Measurements from ENCODE around the gene LY6G6F.

Gene LY6G6F

GRCh38 chr6:31712296-31712695, 5.6 kb downstream of the LY6G6F start:
- peak; percentile 35 for TF ChIP-seq CTCF (IDR thresholded peaks at IDR 0.05; ENCODE audit: low read length)
- TF ChIP-seq EZH2phosphoT487 (IDR thresholded peaks at IDR 0.05; ENCODE audit: low read length): no peak
- no peak for TF ChIP-seq EZH2 (optimal IDR thresholded peaks at IDR 0.05; ENCODE audit: low read depth, low read length)
- H4K20me1 ChIP-seq (ENCODE audit: insufficient read depth, low read length): no peaks in the 10 kb centered on the region
- H3K9me3 ChIP-seq (replicated peaks; ENCODE audit: insufficient read depth, low read length): no peaks in the 10 kb centered on the region
- no peak overlapping the region for H3K4me3 ChIP-seq (ENCODE audit: low read length)
- H3K27ac ChIP-seq (ENCODE audit: low read length): no peak overlapping the region
- 0 out of 2 replicates have a peak, but pooled peaks cover 5% of the 10 kb centered on the region for H3K4me1 ChIP-seq (ENCODE audit: low read length)
- no peaks in the 10 kb centered on the region for H3K9me2 ChIP-seq (replicated peaks; ENCODE audit: insufficient read depth, low read length)
- no peak for DNase-seq
- no peaks in the 10 kb centered on the region for H3K27me3 ChIP-seq (replicated peaks; ENCODE audit: insufficient read depth, low read length)
- H2AFZ ChIP-seq (ENCODE audit: low read length): no peak overlapping the region
- no peaks in the 10 kb centered on the region for H3K36me3 ChIP-seq (replicated peaks; ENCODE audit: insufficient read depth, low read length)
- no peak overlapping the region for H3K9ac ChIP-seq (ENCODE audit: low read length)
- H3K4me2 ChIP-seq (ENCODE audit: low read depth, low read length): no peak overlapping the region
- H3F3A ChIP-seq (ENCODE audit: insufficient read depth, low read length): no peaks in the 10 kb centered on the region
- H3K79me2 ChIP-seq (ENCODE audit: low read length): no peaks in the 10 kb centered on the region

DNA sequence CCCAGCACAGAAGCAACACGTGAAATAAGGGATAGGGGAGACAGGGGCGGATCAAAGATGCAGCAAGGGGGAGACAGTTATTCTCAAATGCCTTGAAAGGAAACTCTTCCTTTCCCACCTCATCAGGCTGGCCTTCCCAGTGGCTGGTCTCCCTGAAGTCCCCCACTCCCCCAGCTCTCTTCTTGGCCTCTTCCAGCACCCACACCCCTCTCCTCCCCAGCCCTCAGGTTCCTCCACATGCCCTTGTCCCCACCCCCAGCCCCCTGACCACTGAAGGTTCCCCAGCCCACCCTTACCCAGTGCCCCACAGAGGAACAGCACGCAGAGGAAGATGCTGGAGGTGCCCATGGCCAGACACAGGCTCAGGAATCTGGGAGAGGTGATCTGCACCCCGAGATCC, 6.8 kb downstream of the LY6G6F start:
- H3K9me2 ChIP-seq (replicated peaks; ENCODE audit: insufficient read depth, low read length): no peaks in the 10 kb centered on the region
- no peak overlapping the region for H3K4me2 ChIP-seq (ENCODE audit: low read depth, low read length)
- no peak overlapping the region for H3K4me3 ChIP-seq (ENCODE audit: low read length)
- no peaks in the 10 kb centered on the region for H3K9me3 ChIP-seq (replicated peaks; ENCODE audit: insufficient read depth, low read length)
- no peak for DNase-seq
- no peak overlapping the region for H3K9ac ChIP-seq (ENCODE audit: low read length)
- no peaks in the 10 kb centered on the region for H3K79me2 ChIP-seq (ENCODE audit: low read length)
- H4K20me1 ChIP-seq (ENCODE audit: insufficient read depth, low read length): no peaks in the 10 kb centered on the region
- no peak overlapping the region for H3K27ac ChIP-seq (ENCODE audit: low read length)
- no peaks in the 10 kb centered on the region for H3K27me3 ChIP-seq (replicated peaks; ENCODE audit: insufficient read depth, low read length)
- H3K36me3 ChIP-seq (replicated peaks; ENCODE audit: insufficient read depth, low read length): no peaks in the 10 kb centered on the region
- TF ChIP-seq CTCF (IDR thresholded peaks at IDR 0.05; ENCODE audit: low read length) (no peak), EZH2 (optimal IDR thresholded peaks at IDR 0.05; ENCODE audit: low read depth, low read length) (no peak), EZH2phosphoT487 (IDR thresholded peaks at IDR 0.05; ENCODE audit: low read length) (no peak)
- H2AFZ ChIP-seq (ENCODE audit: low read length): no peak overlapping the region
- H3K4me1 ChIP-seq (ENCODE audit: low read length): 0 out of 2 replicates have a peak, but pooled peaks cover 5% of the 10 kb centered on the region
- H3F3A ChIP-seq (ENCODE audit: insufficient read depth, low read length): no peaks in the 10 kb centered on the region

- no peaks in the 10 kb centered on the region for H3K27me3 ChIP-seq (replicated peaks; ENCODE audit: insufficient read depth, low read length)
- no peak overlapping the region for H3K4me3 ChIP-seq (ENCODE audit: low read length)
- no peaks in the 10 kb centered on the region for H3F3A ChIP-seq (ENCODE audit: insufficient read depth, low read length)
- no peak overlapping the region for H3K4me2 ChIP-seq (ENCODE audit: low read depth, low read length)
- H2AFZ ChIP-seq (ENCODE audit: low read length): no peak overlapping the region
- TF ChIP-seq EZH2 (optimal IDR thresholded peaks at IDR 0.05; ENCODE audit: low read depth, low read length) (no peak), CTCF (IDR thresholded peaks at IDR 0.05; ENCODE audit: low read length) (no peak), EZH2phosphoT487 (IDR thresholded peaks at IDR 0.05; ENCODE audit: low read length) (no peak)
- DNase-seq: no peak
- H3K27ac ChIP-seq (ENCODE audit: low read length): no peak overlapping the region
- no peaks in the 10 kb centered on the region for H3K36me3 ChIP-seq (replicated peaks; ENCODE audit: insufficient read depth, low read length)
- no peaks in the 10 kb centered on the region for H3K79me2 ChIP-seq (ENCODE audit: low read length)
- H3K4me1 ChIP-seq (ENCODE audit: low read length): 0 out of 2 replicates have a peak, but pooled peaks cover 5% of the 10 kb centered on the region
- no peaks in the 10 kb centered on the region for H3K9me3 ChIP-seq (replicated peaks; ENCODE audit: insufficient read depth, low read length)
- H3K9me2 ChIP-seq (replicated peaks; ENCODE audit: insufficient read depth, low read length): no peaks in the 10 kb centered on the region
- no peak overlapping the region for H3K9ac ChIP-seq (ENCODE audit: low read length)
- no peaks in the 10 kb centered on the region for H4K20me1 ChIP-seq (ENCODE audit: insufficient read depth, low read length)
Observed at GRCh38 chr6:31713991-31714684, 7.5 kb downstream of the LY6G6F start.

All from MM.1S (cell line).